Stimulated activated CD4-positive, alpha-beta T cell treated with anti-CD3 and anti-CD28 coated beads, Interleukin-2, amount 100 ng/mL, for 4 hours (primary cell): ENCODE results near the gene TTLL11.
A peak's percentile ranks its signal among the peaks of the same experiment; 100 is the strongest.
"Not testable (repeated sequence)": the region's sequence is repeated elsewhere in the genome, so short reads cannot be mapped to it uniquely, and the experiment has no call there.

Experiments used
- DNase-seq: peaks from one replicate; pipeline ENCODE4 v3.0.0-alpha.2; 2020; ENCODE audit warnings: low read depth

TTLL11 gene

GRCh38 chr9:122125509-122126330 lies 32.6 kb upstream of the TTLL11 start:
- DNase-seq, result no peak

- DNase-seq, result peak; percentile 68
Observed at GRCh38 chr9:122125158-122125508, 32.0 kb upstream of the TTLL11 start.

- no peak for DNase-seq
Observed at GRCh38 chr9:122124528-122124927, 31.4 kb upstream of the TTLL11 start.

GRCh38 chr9:122124048-122124447 lies 30.9 kb upstream of the TTLL11 start:
- no peak for DNase-seq

- DNase-seq, result peak; percentile 50
Observed at GRCh38 chr9:122122903-122123632, 30.0 kb upstream of the TTLL11 start.

- no peak for DNase-seq
Observed at GRCh38 chr9:122122468-122122867, 29.4 kb upstream of the TTLL11 start.

- no peak for DNase-seq
Observed at GRCh38 chr9:122121931-122122330, 28.8 kb upstream of the TTLL11 start.

- no peak for DNase-seq
Observed at GRCh38 chr9:122121391-122121790, 28.3 kb upstream of the TTLL11 start.

- DNase-seq, result no peak
Observed at GRCh38 chr9:122120316-122121071, 27.4 kb upstream of the TTLL11 start.

GRCh38 chr9:122119721-122120120 lies 26.6 kb upstream of the TTLL11 start:
- DNase-seq, result no peak

GRCh38 chr9:122119166-122119521 lies 26.0 kb upstream of the TTLL11 start:
- DNase-seq, result no peak

- no peak for DNase-seq
Observed at GRCh38 chr9:122118343-122119165, 25.4 kb upstream of the TTLL11 start.

- not testable (repeated sequence) for DNase-seq
Observed at GRCh38 chr9:122117241-122117640, 24.1 kb upstream of the TTLL11 start.

GRCh38 chr9:122116448-122117173 lies 23.5 kb upstream of the TTLL11 start:
- DNase-seq, result no peak

GRCh38 chr9:122116040-122116439 lies 22.9 kb upstream of the TTLL11 start:
- no peak for DNase-seq

- no peak for DNase-seq
Observed at GRCh38 chr9:122115176-122116035, 22.3 kb upstream of the TTLL11 start.

GRCh38 chr9:122113574-122113973 lies 20.5 kb upstream of the TTLL11 start:
- no peak for DNase-seq

GRCh38 chr9:122112238-122112637 lies 19.1 kb upstream of the TTLL11 start:
- no peak for DNase-seq

- DNase-seq, result no peak
Observed at GRCh38 chr9:122111413-122112085, 18.4 kb upstream of the TTLL11 start.
